HG02970 (cell line): ENCODE results near the gene MYL6B.
"Not testable (repeated sequence)": the region's sequence is repeated elsewhere in the genome, so short reads cannot be mapped to it uniquely, and the experiment has no call there.

Experiments
- ATAC-seq: cut with Tn5 transposase; IDR thresholded peaks from one replicate; pipeline ENCODE4 v1.9.1; 2021; ENCODE audit warnings: mild to moderate bottlenecking, moderate library complexity, moderate number of reproducible peaks; ENCODE audit not compliant: unreplicated experiment, low FRiP score

Gene MYL6B

DNA sequence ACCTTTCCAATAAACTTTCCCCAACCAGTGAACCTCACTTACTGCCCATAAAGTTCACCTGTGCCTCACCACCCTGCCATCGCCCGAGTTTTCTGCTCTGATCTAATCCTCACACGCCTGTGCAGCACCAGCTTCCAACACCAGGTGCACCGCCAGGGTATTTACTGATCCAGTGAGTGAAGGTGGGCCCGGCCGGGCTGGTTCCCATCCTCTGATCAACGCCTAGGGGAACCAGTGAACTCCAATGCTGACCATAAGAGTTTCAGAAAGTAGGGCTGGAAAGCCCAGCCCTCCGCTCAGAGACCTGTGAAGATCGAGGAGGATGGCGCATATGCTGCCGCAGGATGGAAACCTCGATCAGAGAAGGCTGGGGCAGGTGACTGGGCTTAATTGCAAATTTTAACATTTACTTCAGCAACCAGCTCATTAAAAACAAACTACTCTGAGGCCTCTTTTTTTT, 685 bp upstream of the MYL6B start:
- ATAC-seq = peak; percentile 28

DNA sequence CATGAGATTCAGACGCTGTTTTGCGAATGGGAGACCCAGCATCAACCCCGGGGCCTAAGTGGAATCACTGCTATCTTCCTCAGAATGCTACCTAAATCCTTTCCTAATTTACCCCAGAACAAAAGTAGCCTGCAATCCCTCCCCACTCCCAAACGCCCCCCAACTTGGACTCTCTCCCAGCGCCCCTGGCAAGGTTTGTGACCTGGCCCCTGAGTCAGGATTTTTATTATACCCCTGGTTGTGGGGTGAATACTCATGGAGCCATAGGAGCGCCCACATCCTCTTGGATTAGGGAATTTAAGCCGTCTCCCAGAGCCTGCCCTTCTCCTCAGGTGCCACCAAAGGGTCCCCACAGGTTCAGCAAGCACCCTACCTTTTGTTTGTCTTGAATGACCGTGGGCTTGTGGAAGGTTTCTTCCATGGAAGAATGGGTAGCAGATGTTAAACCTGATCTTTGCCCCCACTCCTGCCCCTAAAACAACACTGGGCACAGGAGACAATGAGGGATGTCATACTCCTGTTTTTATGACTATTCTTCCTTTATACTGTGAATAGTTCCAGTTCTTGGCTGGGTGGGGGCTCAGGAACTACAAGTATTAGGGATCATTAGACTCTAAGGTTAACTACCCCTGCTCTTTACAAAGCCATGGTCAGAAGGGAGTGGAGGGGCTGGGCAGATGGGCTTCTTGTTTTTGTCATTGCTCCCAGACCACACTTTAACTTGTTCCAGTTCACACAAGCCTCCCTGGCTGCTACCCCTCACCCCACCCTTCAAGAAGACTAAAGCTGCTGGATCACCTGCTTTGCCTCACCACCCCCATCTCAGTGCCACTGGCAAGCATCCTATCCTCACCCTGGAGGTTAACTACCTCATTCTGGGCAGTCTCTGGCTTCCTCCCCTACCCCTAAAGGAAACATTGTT, 630 bp downstream of the MYL6B start:
- ATAC-seq = no peak

DNA sequence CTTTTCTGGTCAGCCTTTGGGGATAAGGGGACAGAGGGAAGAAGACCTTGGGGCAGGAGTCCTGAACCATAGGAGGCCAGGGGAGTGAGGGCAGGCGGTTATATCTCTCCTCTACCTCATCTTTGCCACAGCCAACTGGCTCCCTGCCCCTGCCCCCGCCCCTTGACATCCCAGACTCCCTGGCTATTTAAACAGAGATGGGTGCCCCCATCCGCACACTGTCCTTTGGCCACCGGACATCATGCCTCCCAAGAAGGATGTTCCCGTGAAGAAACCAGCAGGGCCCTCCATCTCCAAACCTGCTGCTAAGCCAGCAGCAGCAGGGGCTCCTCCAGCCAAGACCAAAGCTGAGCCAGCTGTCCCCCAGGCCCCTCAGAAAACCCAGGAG, 1.3 kb downstream of the MYL6B start:
- ATAC-seq = no peak

DNA sequence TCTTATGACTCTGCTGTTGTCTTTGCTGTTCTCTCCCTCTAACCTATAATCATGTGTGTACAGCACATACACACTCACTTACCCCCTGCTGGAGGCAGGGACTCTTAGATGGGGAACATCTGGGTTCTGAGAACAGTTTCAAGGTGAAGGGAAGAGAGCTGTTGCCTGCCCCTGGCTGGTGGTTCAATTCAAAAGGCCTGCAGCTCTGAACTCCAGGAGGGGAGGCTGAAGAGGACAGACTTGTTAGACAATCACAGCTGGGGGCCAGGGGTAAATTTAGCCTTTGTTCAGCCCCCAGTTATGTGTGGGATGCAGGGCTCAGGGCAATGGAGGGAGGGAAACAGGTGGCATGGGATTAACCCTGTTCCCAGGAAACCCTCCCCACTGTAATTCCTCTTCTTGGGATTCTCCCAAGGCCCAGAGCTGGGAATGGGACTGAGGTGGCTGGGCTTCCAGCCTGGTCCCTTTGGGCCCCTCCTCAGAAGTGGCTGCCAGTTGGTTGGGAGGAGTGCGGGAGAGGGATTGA, 1.9 kb downstream of the MYL6B start:
- no peak for ATAC-seq

DNA sequence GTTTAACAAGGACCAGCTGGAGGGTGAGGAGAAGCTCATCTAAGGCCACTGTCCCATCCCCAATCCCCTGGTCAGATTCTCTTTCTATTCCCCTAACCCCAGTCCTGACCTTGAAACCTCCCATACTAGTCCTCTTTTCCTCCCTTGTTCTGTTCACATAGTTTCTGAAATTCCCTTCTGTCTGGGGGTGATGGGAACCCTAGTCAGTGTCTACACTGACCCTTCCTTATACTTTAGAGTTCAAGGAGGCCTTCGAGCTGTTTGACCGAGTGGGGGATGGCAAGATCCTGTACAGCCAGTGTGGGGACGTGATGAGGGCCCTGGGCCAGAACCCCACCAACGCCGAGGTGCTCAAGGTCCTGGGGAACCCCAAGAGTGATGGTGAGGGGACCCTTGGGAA, 2.4 kb downstream of the MYL6B start:
- ATAC-seq = no peak

DNA sequence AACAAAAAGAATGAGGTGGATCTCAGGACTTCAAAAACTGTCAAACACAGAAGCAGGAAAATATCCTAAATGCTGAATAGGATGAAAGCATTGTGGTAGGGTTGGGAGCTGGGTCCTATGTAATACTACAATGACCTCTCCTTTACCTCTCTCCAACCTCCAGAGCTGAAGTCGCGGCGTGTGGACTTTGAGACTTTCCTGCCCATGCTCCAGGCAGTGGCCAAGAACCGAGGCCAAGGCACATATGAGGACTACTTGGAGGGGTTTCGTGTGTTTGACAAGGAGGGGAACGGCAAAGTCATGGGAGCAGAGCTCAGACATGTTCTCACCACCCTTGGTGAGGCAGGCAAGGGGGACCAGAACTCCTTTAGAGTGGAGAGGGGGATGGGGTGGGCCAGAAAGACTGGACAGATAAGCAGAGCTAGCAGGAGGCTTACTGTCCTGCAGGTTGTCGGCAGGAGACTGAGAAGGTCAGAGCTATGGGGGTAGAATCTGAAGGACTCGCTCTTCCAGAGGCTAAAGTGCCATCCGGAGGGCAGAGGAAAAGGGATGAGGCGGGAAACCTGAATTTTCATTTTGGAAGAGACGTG, 3.0 kb downstream of the MYL6B start:
- no peak for ATAC-seq

DNA sequence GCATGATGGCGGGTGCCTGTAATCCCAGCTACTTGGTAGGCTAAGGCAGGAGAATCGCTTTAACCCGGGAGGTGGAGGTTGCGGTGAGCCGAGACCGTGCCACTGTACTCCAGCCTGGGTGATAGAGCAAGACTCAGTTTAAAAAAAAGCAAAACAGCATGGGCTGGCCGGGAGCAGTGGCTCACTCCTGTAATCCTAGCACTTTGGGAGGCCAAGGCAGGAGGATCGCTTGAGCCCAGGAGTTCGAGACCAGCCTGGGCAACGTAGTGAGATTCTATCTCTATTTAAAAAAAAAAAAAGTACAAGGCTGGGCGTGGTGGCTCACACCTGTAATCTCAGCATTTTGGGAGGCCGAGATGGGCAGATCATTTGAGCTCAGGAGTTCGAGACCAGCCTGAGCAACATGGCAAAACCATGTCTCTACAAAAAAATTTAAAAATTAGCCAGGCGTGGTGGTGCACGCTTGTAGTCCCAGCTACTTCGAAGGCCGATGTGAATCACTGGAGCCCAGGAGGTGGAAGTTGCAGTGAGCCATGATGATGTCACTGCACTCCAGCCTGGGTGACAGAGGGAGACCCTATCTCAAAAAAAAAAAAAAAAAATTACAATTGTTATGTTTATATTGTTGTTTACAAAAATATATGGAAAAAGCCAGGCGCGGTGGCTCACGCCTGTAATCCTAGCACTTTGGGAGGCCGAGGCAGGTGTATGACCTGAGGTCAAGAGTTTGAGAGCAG, 4.2 kb downstream of the MYL6B start:
- not testable (repeated sequence) for ATAC-seq

DNA sequence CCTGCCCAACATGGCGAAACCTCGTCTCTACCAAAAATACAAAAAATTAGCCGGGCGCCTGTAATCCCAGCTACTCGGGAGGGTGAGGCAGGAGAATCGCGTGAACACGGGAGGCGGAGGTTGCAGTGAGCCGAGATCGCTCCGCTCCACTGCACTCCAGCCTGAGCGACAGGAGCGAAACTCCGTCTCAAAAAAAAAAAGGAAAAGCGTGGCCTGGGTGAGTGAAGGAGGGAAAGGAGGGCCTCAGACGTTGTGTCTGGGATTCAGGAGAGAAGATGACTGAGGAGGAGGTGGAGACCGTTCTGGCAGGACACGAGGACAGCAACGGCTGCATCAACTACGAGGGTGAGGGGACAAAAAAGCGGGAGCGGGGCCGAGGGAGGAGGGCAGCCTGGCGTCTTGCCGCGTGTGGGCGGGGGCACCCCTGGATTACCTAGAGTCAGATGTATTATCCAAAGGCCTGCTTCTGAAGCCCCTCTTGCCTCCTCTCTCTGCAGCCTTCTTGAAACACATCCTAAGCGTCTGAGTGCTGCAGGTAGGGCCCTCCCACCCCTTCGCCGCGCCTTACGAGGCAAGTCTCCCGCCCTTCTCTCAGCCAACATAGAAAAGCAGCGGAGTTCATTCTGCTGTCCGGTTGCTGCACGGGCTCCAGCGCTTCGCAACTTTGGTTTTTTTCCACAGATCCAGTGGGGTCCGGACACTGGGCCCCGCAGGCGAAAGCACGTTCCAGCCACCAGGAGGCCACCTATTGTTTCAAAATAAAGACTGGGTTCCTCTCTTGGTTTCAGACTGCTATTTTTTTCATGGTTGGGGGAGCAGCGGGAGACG, 5.0 kb downstream of the MYL6B start:
- peak; percentile 16 for ATAC-seq

DNA sequence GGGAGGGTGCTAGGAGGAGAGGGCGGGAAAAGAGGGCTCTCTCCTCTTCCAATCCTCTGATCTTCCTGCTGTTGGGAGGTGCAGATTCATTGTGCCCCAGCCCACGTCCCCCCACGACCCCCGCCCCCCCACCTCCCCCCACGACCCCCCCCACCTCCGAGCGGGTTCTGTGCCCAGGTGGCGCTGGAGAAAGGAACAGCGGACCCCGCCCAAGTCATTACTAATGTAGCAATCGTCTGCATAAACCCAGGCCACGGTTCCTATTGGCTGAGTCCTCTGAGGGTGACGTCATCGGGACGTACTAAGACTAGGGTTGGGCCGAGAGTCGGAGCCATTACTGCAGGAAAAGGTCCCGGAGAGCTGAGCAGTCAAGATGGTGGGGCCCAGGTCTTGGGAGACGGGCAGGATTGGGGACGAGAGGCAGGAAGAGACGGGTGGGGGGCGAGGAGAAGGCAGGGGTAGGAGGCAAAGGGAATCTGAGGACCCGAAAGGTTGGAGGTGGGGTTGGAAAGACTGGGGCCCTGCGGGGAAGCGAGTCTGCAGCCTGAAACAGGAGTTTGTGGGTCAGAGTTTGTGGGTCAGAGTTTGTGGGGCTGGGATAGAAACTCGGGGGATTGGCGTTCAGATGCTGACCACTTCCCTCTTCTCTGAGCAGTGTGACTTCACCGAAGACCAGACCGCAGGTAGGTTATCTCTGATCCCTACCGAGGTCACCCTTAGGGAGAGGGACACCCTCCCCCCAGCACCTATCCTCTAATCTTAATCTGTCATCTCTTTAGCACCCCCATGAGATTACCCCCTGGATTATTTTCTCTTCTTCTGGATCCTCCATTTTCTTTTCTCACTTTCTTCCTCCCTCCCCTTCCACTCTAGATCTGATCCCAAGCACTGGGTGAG, 5.9 kb downstream of the MYL6B start, which contains the start of gene MYL6:
Gene MYL6 (plus strand): TSS at position 331 of the 897 bp plus-strand sequence. CDS start 43 bp downstream, at position 374.
- ATAC-seq = peak; percentile 77

DNA sequence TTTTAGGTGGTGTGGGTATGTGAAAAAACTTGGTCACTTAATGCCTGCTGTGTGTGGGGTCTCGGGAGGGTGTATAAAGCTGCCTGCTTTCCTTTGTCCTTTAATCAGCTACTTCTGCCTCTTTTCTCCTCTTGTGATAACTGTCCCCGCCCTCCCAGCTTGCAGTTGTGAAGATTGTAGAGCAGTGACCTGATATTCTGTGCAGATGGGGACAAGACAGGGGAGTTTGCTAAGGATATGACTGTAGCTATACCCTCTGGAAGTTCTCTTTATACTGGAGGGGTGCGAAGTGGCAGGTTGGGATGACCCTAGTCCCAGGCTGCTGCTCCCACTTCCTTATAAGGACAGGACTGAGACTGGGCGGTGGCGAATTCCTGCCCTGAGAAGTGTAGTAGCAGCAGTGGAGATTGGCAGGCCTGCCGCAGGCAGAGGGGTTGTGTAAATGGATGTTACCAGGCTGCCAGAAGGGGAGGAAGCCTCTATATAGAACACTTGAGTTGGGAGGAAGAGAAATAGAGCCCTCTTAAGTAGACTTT, 6.6 kb downstream of the MYL6B start:
- ATAC-seq = no peak

DNA sequence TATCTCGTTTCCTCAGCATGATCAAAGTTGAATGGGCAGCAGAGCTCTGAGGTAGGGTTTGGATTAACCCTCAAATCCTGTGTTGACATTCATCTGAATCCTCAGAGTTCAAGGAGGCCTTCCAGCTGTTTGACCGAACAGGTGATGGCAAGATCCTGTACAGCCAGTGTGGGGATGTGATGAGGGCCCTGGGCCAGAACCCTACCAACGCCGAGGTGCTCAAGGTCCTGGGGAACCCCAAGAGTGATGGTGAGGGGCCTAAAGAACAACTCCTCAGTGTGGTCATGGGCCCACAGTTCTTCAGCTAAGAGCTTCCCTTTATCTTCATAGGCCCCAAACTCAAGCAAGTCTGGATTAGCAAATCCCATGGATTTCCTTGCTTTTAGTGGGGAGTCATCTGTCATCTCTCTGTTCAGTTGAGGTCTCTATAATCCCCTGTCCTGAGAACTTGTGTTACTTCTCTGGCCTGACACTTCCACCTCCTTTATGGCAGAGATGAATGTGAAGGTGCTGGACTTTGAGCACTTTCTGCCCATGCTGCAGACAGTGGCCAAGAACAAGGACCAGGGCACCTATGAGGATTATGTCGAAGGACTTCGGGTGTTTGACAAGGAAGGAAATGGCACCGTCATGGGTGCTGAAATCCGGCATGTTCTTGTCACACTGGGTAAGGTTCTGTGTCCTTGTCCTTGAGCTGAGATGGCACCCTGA, 7.2 kb downstream of the MYL6B start:
- ATAC-seq = no peak

DNA sequence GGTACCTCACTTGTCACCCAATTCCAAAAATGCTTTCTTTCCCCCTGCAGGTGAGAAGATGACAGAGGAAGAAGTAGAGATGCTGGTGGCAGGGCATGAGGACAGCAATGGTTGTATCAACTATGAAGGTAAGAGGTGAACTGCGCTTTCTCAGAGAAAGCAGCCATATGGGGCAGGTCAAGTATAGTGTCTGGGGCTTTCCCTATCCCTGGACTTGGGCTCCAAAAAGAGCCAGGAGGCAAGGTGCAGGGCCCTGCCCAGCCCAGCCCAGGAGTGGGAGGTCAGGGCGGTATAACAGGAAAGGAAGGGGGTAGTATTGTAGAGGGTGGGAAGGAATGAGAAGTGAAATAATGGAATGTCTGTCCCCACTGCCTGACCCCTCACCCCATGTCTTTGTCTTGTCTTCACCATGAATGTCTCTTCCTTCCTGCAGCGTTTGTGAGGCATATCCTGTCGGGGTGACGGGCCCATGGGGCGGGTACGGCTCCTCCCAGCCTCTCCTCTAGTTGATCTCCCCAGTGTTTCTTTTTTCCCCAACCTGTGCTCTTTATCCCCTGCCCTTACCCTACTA, 7.9 kb downstream of the MYL6B start:
- no peak for ATAC-seq

DNA sequence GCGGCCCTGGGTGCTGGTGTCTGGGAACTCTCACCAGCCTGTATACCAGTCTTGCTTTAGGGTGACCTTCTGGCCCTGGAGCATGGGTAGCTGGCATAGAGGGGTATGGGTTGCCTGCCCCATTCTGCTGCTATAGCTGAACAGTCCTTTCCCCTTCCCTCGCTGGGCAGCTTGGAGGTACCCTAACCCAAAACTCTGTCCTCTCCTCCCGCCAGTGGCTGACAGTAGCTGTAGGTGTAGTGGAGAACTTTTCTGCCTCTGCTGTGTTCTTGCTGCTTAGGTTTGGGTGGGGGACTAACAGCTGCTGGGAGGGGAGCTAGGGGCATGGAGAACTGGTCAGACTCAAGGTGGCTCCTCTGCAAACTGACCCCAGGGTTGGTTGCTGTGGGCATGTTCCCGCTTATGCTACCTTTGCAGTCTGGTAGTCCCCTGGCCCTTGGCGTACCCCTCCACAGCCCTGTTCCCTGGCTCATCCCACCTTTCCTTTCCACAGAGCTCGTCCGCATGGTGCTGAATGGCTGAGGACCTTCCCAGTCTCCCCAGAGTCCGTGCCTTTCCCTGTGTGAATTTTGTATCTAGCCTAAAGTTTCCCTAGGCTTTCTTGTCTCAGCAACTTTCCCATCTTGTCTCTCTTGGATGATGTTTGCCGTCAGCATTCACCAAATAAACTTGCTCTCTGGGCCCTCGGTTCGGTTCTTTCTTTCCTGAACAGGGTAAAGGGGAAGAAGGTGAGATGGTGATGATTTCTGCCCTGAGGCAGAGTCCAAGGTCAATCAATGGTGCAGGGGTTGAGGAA, 8.7 kb downstream of the MYL6B start:
- ATAC-seq = no peak

DNA sequence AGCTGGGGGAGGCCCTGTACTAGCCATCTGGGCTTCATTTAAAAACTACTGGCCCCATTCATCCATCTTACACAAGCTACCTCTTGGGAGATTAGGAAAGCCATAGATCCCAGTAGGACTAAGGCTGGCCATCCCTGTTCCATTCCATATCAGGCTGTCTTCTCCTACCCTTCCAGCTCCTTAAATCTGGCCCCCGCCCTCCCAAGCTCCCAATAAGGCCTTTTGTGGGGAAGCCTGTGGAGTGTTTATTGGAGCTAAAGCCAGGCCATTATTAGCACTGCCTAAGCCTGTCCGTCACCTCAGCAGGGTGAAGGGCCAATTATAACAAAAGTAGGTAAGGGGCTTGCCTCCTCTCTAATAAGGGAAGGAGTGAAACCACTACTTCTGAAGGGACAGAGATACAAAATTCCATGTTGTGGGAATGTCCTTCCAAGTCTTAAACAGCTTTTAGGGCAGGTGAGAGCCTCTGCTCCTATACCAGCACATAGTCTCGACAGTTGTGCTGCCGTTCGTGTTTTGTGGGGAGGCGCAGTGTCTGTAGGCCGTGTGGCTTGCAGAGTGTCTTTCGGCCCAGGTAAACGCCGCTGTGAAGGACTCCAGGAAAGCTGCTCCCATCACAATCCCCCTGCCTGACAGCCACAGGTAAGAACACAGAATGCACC, 9.4 kb downstream of the MYL6B start:
- ATAC-seq = no peak

DNA sequence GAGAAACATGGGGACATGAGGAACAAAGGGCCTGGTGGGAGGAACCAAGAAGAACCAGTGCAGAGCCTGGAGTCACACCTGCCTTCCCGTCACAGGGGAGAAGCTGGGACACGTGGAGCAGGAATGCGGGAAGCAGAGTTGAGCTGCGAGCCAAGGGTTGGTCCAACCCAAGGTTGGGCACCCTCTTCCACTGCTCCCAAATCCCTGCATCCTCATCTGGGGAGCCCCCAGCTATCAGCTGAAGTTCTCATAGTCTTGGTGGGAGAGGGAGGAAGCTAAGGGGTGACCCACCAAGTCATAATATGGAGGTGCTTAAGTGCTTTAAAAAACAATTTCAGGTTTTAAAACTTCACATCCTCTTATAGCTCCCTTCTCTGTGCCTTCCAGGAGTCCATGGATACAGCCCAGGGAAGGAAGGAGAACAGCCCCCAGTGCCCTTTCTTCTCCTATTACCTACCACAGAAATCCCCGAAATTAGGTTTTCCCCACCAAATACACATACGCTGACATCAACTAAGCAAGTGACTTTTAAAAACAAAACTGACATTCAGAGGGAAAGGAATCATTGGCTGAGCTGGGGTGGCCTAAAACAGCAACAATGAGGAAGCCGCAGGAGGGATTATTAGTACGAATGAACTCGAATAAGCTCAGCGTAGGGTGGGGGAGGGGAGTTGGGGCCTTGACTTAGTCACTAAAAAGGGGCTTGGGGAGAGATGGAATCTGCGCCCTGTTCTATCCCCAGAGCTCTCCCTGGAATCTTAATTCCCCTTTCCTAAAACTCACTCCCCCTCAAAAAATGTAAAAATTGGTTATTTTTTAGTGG, 10.3 kb downstream of the MYL6B start:
- no peak for ATAC-seq
